Thoracic aorta (tissue), 2 donors: Measurements from ENCODE around the gene VSIG10. TPM values are rescaled to one million over a fixed set of nuclear protein-coding genes. Genes with fewer than 3 reads are reported as not detected.

Experiments
- ATAC-seq: fragments of 150-250 bp; one replicate; pipeline ENCODE4 v1.8.0; 2017; ENCODE audit warnings: low read depth; ENCODE audit not compliant: insufficient number of reproducible peaks, low FRiP score
- DNase-seq: peaks from one replicate; pipeline ENCODE4 v3.0.0-alpha.2; 2020; ENCODE audit warnings: low spot score
- H3K27ac ChIP-seq, 2 donors: fragments of 200-600 bp; sonication (generic); 1 replicate in 1 of 2; 2 replicates in 1 of 2; pipeline ENCODE4 v1.5.1; 2016; ENCODE audit warnings: mild to moderate bottlenecking in 2 of 2, moderate library complexity in 2 of 2
- H3K27me3 ChIP-seq: fragments of 200-600 bp; sonication (generic); replicated peaks from 2 replicates; pipeline ENCODE4 v1.6.0; 2016; ENCODE audit warnings: mild to moderate bottlenecking; ENCODE audit not compliant: insufficient read depth
- H3K36me3 ChIP-seq: fragments of 200-600 bp; sonication (generic); one replicate; pipeline ENCODE4 v1.5.1; 2016
- H3K4me1 ChIP-seq, 2 donors: fragments of 200-600 bp; sonication (generic); 1 replicate in 1 of 2; 2 replicates in 1 of 2; pipeline versions ENCODE4 v1.5.1 to v1.6.0; 2016; ENCODE audit warnings: low read depth in 2 of 2, mild to moderate bottlenecking in 1 of 2; ENCODE audit not compliant: control insufficient read depth in 1 of 2
- H3K4me3 ChIP-seq: fragments of 200-600 bp; sonication (generic); 2 replicates; pipeline ENCODE4 v1.5.1; 2016; ENCODE audit warnings: mild to moderate bottlenecking
- H3K9me3 ChIP-seq: fragments of 200-600 bp; sonication (generic); 2 replicates; pipeline ENCODE4 v1.5.1; 2016
- CTCF ChIP-seq: fragments of 200-600 bp; sonication (generic); IDR thresholded peaks from one replicate; pipeline ENCODE4 v1.5.1; 2019; ENCODE audit warnings: antibody characterized with exemption
- total RNA-seq, 2 donors: library from RNA; depleted of rRNA; stranded (reverse); fragments of >200 nt; gene quantifications; one replicate each; pipeline versions ENCODE4 v1.1.0 to v1.2.3, GENCODE V29; 2016

The VSIG10 gene
- total RNA-seq, 2 donors from 2014 or later, result 13.0 to 21.9 TPM

GRCh38 chr12:118050972-118051910 is 52.6 kb downstream of the VSIG10 start:
- Histone ChIP-seq H3K27me3 (no peaks in the 10 kb centered on the region), H3K27ac (no peak overlapping the region), H3K36me3 (peaks cover 3% of the 10 kb centered on the region), H3K4me1 (peaks cover 19 to 40% of the 10 kb centered on the region in 2 donors), H3K4me3 (no peak overlapping the region), H3K9me3 (no peaks in the 10 kb centered on the region)
- ATAC-seq (no peak), DNase-seq (no peak)
- no peak for TF ChIP-seq CTCF

GRCh38 chr12:118046430-118046829 is 57.4 kb downstream of the VSIG10 start:
- H3K36me3 ChIP-seq, result peaks cover 21% of the 10 kb centered on the region
- H3K27ac ChIP-seq, result no peak overlapping the region
- H3K4me3 ChIP-seq, result no peak overlapping the region
- no peak for ATAC-seq
- TF ChIP-seq CTCF, result no peak
- H3K27me3 ChIP-seq, result no peaks in the 10 kb centered on the region
- H3K4me1 ChIP-seq, result peaks cover 0 to under 1% of the 10 kb centered on the region in 2 donors
- no peaks in the 10 kb centered on the region for H3K9me3 ChIP-seq
- DNase-seq, result no peak

GRCh38 chr12:118044577-118044976 is 59.2 kb downstream of the VSIG10 start:
- Histone ChIP-seq H3K27ac (no peak overlapping the region), H3K27me3 (no peaks in the 10 kb centered on the region), H3K4me3 (no peak overlapping the region), H3K36me3 (peaks cover 34% of the 10 kb centered on the region), H3K9me3 (no peaks in the 10 kb centered on the region), H3K4me1 (no peaks in the 10 kb centered on the region)
- ATAC-seq (no peak), DNase-seq (no peak)
- no peak for TF ChIP-seq CTCF

GRCh38 chr12:118044075-118044474 is 59.7 kb downstream of the VSIG10 start:
- DNase-seq (no peak), ATAC-seq (no peak)
- Histone ChIP-seq H3K36me3 (peaks cover 38% of the 10 kb centered on the region), H3K4me1 (no peaks in the 10 kb centered on the region), H3K4me3 (no peak overlapping the region), H3K27me3 (no peaks in the 10 kb centered on the region), H3K27ac (no peak overlapping the region), H3K9me3 (no peaks in the 10 kb centered on the region)
- TF ChIP-seq CTCF, result no peak

GRCh38 chr12:118042091-118042490 is 61.7 kb downstream of the VSIG10 start:
- H3K4me3 ChIP-seq, result no peak overlapping the region
- H3K4me1 ChIP-seq, result no peaks in the 10 kb centered on the region
- no peak overlapping the region for H3K27ac ChIP-seq
- no peak for ATAC-seq
- TF ChIP-seq CTCF, result no peak
- peaks cover 52% of the 10 kb centered on the region for H3K36me3 ChIP-seq
- H3K9me3 ChIP-seq, result no peaks in the 10 kb centered on the region
- no peak for DNase-seq
- H3K27me3 ChIP-seq, result no peaks in the 10 kb centered on the region
